Stimulated activated CD8-positive, alpha-beta memory T cell treated with anti-CD3 and anti-CD28 coated beads, Interleukin-4, amount 100 ng/mL, for 48 hours (primary cell): ENCODE measurements around the gene BLOC1S3.

Source experiments
- DNase-seq: peaks from one replicate; pipeline ENCODE4 v3.0.0-alpha.2; 2020

Gene BLOC1S3

GRCh38 chr19:45178262-45179071 is at the start of gene BLOC1S3:
TSS of gene BLOC1S3 (plus strand) at chr19:45178784. CDS start at chr19:45179297, 513 bp downstream.
- peak; percentile 100 for DNase-seq

GRCh38 chr19:45128806-45129205 is 49.8 kb upstream of the BLOC1S3 start:
- DNase-seq: no peak

- no peak for DNase-seq
These were observed 48.3 kb upstream of the BLOC1S3 start for GRCh38 chr19:45130236-45130635.

GRCh38 chr19:45130888-45131615 is 47.5 kb upstream of the BLOC1S3 start:
- no peak for DNase-seq

- no peak for DNase-seq
These were observed 44.9 kb upstream of the BLOC1S3 start for GRCh38 chr19:45133661-45134060.

- DNase-seq: no peak
These were observed 43.3 kb upstream of the BLOC1S3 start for GRCh38 chr19:45135176-45135885.

GRCh38 chr19:45136507-45137178 is 41.9 kb upstream of the BLOC1S3 start:
- DNase-seq: no peak

GRCh38 chr19:45137179-45137761 is 41.3 kb upstream of the BLOC1S3 start:
- no peak for DNase-seq

- DNase-seq: no peak
These were observed 40.3 kb upstream of the BLOC1S3 start for GRCh38 chr19:45138303-45138751.

GRCh38 chr19:45139286-45140143 is 39.1 kb upstream of the BLOC1S3 start:
- DNase-seq: no peak

GRCh38 chr19:45140144-45140503 is 38.5 kb upstream of the BLOC1S3 start:
- DNase-seq: no peak

- DNase-seq: no peak
These were observed 38.1 kb upstream of the BLOC1S3 start for GRCh38 chr19:45140533-45140932.

GRCh38 chr19:45141203-45141900 is 37.2 kb upstream of the BLOC1S3 start:
- no peak for DNase-seq

GRCh38 chr19:45142016-45142725 is 36.4 kb upstream of the BLOC1S3 start:
- DNase-seq: no peak

- no peak for DNase-seq
These were observed 35.9 kb upstream of the BLOC1S3 start for GRCh38 chr19:45142726-45143110.

GRCh38 chr19:45144431-45145269 is 33.9 kb upstream of the BLOC1S3 start:
- no peak for DNase-seq

GRCh38 chr19:45145270-45146189 is 33.1 kb upstream of the BLOC1S3 start:
- no peak for DNase-seq

- DNase-seq: no peak
These were observed 32.3 kb upstream of the BLOC1S3 start for GRCh38 chr19:45146251-45146650.
